Measurements from ENCODE around the gene CACNA2D1. TPM values are rescaled to one million over a fixed set of nuclear protein-coding genes. Genes with fewer than 3 reads are reported as not detected.

CACNA2D1 gene
- total RNA-seq, 1 donor from 2014 or later, result 32.9 TPM

- Mint-ChIP-seq H3K4me1 (ENCODE audit: low read depth) (peaks cover 15% of the 10 kb centered on the region), H3K27me3 (ENCODE audit: low read depth) (no peaks in the 10 kb centered on the region), H3K9me3 (ENCODE audit: low read depth) (peaks cover under 1% of the 10 kb centered on the region), H3K36me3 (ENCODE audit: low read depth) (no peaks in the 10 kb centered on the region), H3K4me3 (ENCODE audit: unreplicated experiment) (no peak overlapping the region), H3K27ac (ENCODE audit: unreplicated experiment) (no peak overlapping the region)
- no peak for DNase-seq (ENCODE audit: low spot score)
- no peak for TF ChIP-seq CTCF (IDR thresholded peaks at IDR 0.05)
Measured at GRCh38 chr7:82286798-82287140, 156.8 kb downstream of the CACNA2D1 start.

GRCh38 chr7:82286096-82286797 lies 157.3 kb downstream of the CACNA2D1 start:
- H3K36me3 Mint-ChIP-seq (ENCODE audit: low read depth), result no peaks in the 10 kb centered on the region
- no peaks in the 10 kb centered on the region for H3K27me3 Mint-ChIP-seq (ENCODE audit: low read depth)
- TF ChIP-seq CTCF (IDR thresholded peaks at IDR 0.05), result no peak
- no peak overlapping the region for H3K27ac Mint-ChIP-seq (ENCODE audit: unreplicated experiment)
- no peak for DNase-seq (ENCODE audit: low spot score)
- H3K9me3 Mint-ChIP-seq (ENCODE audit: low read depth), result no peaks in the 10 kb centered on the region
- H3K4me3 Mint-ChIP-seq (ENCODE audit: unreplicated experiment), result no peak overlapping the region
- H3K4me1 Mint-ChIP-seq (ENCODE audit: low read depth), result peaks cover 14% of the 10 kb centered on the region

GRCh38 chr7:82284936-82285519 lies 158.5 kb downstream of the CACNA2D1 start:
- no peak for TF ChIP-seq CTCF (IDR thresholded peaks at IDR 0.05)
- no peak for DNase-seq (ENCODE audit: low spot score)
- H3K36me3 Mint-ChIP-seq (ENCODE audit: low read depth), result no peaks in the 10 kb centered on the region
- no peak overlapping the region for H3K4me3 Mint-ChIP-seq (ENCODE audit: unreplicated experiment)
- H3K9me3 Mint-ChIP-seq (ENCODE audit: low read depth), result no peaks in the 10 kb centered on the region
- H3K27ac Mint-ChIP-seq (ENCODE audit: unreplicated experiment), result no peak overlapping the region
- H3K27me3 Mint-ChIP-seq (ENCODE audit: low read depth), result no peaks in the 10 kb centered on the region
- peaks cover 14% of the 10 kb centered on the region for H3K4me1 Mint-ChIP-seq (ENCODE audit: low read depth)

GRCh38 chr7:82275342-82275741 lies 168.2 kb downstream of the CACNA2D1 start:
- no peak for TF ChIP-seq CTCF (IDR thresholded peaks at IDR 0.05)
- no peak for DNase-seq (ENCODE audit: low spot score)
- peaks cover 5% of the 10 kb centered on the region for H3K4me1 Mint-ChIP-seq (ENCODE audit: low read depth)
- no peaks in the 10 kb centered on the region for H3K27me3 Mint-ChIP-seq (ENCODE audit: low read depth)
- no peak overlapping the region for H3K27ac Mint-ChIP-seq (ENCODE audit: unreplicated experiment)
- H3K36me3 Mint-ChIP-seq (ENCODE audit: low read depth), result no peaks in the 10 kb centered on the region
- no peak overlapping the region for H3K4me3 Mint-ChIP-seq (ENCODE audit: unreplicated experiment)
- no peaks in the 10 kb centered on the region for H3K9me3 Mint-ChIP-seq (ENCODE audit: low read depth)

GRCh38 chr7:82274681-82275080 lies 168.9 kb downstream of the CACNA2D1 start:
- H3K27me3 Mint-ChIP-seq (ENCODE audit: low read depth), result no peaks in the 10 kb centered on the region
- H3K9me3 Mint-ChIP-seq (ENCODE audit: low read depth), result no peaks in the 10 kb centered on the region
- no peak for DNase-seq (ENCODE audit: low spot score)
- no peaks in the 10 kb centered on the region for H3K36me3 Mint-ChIP-seq (ENCODE audit: low read depth)
- no peak overlapping the region for H3K27ac Mint-ChIP-seq (ENCODE audit: unreplicated experiment)
- TF ChIP-seq CTCF (IDR thresholded peaks at IDR 0.05), result no peak
- H3K4me1 Mint-ChIP-seq (ENCODE audit: low read depth), result peaks cover 5% of the 10 kb centered on the region
- no peak overlapping the region for H3K4me3 Mint-ChIP-seq (ENCODE audit: unreplicated experiment)
